CD4-positive, alpha-beta T cell treated with Interleukin-17A for 1 hour (primary cell): ENCODE data around the gene PKDREJ.

Source experiments
- DNase-seq: peaks from one replicate; pipeline ENCODE4 v3.0.0-alpha.2; 2020

Gene PKDREJ

DNA sequence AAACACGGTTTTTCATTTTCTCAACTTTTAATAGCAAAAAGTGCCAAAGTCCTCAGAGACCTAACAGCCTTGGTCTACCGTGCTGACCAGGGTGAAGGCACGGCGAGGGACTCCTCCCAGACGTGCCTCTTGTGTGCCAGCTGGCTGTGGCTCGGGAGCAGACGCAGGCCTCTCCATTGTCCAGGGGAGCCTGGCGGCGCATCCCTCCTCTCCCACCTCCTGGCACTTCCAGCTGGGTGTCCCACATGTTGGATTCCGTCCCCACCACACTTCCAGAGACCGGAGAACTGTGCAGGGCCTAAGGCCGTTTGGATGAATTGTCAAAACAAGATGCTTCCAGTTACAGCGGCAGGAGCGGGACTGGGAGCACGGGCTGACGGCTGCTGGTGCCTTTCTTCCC is 24.6 kb downstream of the PKDREJ start:
- no peak for DNase-seq

DNA sequence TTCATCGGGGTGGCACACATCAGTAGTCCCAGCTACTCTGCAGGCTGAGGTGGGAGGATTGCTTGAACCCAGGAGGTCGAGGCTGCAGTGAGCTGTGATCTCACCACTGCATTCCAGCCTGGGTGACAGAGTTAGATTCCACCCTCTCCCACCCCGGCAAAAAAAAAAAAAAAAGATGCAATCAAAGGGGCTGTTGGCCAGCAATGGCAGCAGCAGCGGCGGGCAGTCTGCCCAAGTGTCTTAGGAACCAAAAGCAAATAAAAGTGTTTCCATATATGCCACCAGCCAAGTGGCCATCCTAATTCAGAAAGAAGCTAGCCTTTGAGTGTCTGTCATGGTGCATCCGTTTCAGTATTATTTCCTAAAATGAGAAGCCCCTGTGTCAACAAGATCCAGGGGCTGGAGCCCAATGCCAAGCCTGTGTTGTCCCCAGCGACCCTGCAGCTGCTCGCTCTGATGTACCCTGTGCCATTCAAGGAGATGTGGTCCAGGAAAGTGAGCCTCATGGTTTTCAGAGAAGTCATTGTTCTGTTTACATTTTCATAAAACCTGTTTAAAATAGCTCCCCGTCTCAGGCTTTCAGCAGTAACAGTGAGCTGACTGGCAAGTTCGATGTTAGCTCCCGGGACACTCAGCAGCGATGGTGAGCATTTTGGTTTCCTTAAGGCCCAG is 25.6 kb downstream of the PKDREJ start:
- DNase-seq: no peak

DNA sequence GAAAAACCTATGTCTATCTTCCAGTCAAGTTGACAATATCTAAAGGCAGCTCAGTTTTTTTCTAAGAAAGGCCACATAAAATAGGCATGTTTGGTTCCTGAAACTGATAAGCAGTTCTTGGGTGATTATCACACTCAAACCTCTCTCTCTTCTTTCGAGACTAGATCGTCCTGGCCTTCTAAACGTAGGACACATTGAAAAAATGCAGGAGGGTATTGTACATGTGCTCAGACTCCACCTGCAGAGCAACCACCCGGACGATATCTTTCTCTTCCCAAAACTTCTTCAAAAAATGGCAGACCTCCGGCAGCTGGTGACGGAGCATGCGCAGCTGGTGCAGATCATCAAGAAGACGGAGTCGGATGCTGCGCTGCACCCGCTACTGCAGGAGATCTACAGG is 28.2 kb downstream of the PKDREJ start:
- no peak for DNase-seq

DNA sequence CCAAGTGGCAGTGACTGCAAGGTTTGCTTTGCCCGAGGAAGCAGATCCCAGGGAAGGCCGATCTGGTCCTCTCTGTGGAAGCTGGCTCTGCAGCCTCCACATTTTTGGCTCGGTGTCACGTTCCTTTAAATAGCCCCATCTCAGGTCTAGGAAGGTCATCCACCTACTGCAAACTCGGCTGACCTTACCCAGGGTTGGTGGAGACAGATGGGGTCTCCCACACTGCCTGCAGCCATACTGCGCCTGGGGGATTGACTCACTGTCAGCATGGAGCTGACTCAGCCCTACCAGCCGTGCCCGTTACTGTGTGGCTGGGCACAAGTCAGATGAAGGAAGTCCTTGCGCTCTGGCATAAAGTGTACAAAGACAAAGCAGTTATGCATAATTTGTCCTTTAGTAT is 29.9 kb downstream of the PKDREJ start:
- no peak for DNase-seq

DNA sequence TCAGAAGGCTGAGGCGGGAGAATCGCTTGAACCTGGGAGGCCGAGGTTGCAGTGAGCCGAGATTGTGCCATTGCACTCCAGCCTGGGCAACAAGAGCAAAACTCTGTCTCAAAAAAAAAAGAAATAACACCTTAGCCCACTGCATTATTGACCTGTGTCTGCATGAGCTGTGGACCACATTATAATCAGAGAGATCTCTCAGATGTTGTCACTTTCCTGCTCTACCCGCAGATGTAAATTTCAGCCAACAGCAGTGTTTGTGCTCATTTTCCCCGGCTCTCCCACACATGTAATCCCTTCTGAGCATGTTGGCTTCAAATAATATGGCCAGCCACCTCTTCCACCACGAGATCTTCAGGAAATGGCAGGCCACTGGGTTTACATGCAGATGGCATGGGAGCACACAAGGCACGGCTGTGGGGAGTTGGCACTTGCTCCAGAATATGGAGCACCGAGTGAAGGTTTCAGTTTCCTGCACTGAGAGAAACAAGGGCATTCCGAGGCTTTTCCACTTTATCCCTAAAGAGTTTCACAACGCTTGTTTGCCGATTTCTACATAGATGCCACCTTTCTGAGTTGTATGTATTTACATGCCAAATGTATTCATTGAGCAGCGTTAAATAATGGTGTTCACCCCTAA is 32.8 kb downstream of the PKDREJ start:
- DNase-seq: no peak

DNA sequence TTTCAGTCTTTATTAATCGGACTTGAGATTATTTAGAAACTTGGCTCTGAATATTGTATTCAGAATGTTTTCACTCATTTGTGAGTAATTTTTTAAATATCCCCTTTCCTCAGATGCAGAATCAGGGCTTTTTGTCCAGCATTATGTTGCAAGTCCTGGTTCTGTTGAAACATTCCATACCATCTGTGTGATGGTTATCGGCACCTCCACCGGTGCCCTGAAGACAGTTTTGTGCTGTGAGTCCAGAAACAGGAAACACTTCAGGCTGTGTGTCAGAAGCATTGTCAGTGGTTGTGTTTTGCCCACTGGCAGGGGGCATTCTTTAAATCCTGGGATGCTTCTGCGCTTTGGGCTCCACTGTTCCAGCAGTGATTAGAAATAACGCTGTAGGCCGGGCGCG is 33.4 kb downstream of the PKDREJ start:
- no peak for DNase-seq

DNA sequence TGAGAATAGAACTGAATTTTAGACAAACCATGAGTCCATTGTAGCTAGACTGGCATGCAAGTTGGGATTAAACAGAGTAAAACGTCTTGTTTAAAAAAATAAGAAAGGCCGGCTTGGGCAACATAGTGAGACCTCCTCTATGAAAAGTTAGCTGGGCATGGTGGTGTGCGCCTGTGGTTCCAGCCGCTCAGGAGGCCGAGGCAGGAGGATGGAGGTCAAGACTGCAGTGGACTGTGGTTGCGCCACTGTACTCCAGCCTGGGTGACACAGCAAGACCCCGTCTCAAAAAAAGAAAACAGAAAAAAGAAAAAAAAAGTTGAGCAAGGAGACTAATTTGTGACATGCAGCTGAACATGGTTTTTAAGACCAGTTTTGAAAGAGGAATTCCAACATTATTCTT is 36.6 kb downstream of the PKDREJ start:
- no peak for DNase-seq

DNA sequence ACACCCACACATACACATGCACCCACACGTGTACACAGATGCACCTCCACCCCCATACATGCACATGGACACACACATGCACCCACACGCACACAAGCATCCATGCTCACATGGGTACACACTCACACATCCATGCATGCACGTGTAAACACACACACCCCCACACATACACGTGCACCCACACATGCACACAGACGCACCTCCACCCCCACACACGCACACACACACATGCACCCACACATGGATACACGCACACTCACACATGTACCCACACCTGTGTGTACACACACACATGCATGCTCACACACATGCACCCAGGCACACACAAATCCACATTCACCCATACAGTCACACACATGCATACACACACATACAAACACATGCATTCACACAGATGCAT is 37.5 kb downstream of the PKDREJ start:
- DNase-seq: no peak

DNA sequence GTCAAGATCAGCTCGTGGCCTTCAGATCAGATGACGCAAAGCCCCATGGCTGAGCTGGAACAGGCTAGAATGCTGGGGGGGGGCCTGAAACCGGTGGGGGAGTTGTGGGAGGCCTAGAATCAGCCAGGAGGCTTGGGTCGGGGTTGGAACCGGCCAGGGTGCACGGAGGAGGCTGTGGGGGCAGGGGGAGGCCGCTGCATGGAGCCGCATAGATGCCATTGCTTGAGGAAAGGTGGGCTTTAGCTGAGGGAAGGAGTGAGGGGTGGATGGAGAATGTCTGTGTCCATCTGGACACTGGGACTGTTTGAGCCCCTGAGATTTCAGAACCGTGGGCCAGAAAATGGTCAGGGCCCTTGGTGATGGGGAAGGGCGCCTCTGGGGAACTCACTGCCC is 38.2 kb downstream of the PKDREJ start:
- no peak for DNase-seq

DNA sequence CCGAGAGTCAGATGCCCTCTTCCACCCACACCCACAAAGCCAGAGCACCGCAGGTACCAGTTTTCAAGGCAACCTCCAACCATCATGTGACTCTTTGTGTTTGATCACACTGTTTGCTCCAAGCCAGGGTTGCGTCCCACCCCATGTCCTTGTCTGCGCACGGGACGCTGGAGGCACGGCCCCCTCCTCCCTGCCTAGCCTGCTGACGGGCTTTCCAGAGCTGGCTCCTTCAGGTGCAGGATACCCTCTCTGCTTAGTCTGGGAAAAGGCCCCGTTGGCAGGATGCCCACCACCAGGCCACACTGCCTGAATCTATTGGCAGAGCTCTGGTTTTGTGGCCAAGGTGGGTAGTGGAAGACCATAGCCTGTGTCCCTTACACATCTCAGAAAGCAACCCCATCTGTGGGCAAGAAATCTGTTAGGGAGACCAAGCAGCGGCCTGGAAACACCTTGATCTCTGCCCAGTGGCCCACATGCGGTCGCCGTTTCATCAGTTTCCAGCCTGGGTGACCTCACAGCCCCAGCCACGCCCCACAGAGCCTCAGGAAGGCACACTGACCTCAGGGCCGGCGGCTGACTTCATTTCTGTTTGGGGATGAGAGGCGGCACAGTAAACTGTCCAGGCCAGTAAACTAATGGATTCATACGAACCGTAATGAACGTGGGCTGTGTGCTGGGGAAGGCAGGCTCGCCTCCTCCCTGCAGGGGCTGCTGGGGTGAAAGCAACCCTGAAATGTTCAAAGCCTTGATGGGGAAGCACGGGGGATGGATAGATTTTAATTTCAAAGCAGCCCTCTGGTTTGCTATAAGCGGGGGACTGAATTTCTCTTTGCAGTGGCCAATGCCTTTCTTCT is 38.9 kb downstream of the PKDREJ start:
- no peak for DNase-seq

DNA sequence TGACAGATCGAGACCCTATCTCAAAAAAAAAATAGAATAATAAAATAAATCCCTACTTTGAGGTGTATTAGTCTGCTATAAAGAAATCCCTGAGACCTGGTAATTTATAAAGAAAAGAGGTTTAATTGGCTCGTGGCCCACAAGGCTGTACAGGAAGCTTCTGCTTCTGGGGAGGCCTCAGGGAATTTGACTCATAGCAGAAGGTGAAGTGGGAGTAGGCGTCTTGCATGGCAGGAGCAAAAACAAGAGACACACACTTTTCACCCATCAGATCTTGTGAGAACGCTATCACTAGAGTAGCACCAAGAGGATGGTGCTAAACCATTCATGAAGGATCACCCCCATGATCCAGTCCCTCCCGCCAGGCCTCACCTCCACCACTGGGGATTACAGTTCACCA is 42.2 kb downstream of the PKDREJ start:
- DNase-seq: no peak

DNA sequence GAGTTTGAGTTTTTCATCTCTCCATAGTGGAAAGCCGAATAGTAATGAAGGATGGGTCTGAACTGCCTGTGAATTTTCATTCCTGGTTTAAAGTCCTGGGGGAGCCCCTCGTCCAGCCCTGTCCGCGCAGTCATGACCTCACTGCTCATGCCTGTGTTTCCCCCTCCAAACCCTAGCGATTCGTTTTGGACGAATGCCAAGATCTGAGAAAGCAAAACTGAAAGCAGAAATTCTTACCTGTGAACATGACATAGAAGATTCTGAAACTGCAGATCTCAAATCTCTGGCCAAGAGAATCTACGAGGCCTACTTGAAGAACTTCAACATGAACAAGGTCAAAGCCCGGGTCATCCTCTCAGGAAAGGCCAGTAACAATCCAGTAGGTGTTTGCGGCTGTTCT is 43.5 kb downstream of the PKDREJ start:
- DNase-seq: peak; percentile 33

DNA sequence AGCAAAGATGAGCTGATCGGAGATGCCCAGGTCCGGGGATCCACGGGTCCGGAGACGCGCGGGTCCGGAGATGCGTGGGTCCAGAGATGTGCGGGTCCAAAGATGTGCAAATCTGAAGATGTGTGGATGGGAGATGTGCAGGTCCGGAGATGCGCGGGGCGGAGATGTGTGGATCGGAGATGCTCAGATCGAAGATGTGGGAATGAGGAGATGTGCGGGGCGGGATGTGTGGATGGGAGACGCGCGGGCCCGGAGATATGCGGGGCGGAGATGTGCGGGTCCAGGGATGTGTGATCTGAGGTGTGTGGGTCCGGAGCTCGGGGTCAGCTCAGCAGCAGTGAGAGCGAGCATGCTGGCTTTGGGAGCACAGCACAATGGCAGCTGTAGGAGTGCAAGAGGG is 48.5 kb downstream of the PKDREJ start:
- DNase-seq: no peak

DNA sequence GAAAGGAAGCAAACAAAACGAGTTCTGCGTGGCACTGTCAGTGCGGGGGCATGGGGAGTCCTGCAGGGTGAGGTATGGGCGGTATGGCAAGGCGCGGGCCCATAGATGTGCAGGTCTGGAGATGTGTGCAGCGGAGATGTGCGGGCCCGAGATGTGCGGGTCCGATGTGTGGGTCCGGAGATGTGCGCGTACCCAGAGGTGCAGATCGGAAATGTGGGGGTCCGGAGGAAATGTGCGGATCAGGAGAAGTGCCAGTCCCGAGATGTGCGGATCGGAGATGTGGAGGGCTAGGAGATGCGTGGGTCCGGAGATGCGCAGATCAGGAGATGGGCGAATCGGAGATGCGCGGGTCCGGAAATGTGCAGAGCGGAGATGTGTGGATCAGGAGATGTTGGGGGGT is 49.0 kb downstream of the PKDREJ start:
- no peak for DNase-seq

DNA sequence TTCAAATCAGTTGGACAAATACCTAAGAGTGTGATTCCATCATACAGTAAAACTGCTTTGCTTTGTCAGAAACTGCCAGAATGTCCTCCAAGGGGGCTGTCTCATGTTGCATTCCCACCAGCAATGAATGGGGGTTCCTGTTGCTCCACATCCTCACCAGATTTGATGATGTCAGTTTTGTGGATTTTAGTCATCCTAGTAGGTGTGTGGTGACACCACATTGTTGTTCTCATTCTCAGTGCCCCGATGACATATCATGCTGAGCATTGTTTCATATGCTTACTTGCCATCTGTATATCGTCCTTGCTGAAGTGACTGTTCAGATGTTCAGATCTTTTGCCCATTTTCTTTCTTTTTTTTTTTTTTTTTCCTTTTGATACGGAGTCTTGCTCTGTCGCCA is 50.1 kb downstream of the PKDREJ start:
- no peak for DNase-seq

DNA sequence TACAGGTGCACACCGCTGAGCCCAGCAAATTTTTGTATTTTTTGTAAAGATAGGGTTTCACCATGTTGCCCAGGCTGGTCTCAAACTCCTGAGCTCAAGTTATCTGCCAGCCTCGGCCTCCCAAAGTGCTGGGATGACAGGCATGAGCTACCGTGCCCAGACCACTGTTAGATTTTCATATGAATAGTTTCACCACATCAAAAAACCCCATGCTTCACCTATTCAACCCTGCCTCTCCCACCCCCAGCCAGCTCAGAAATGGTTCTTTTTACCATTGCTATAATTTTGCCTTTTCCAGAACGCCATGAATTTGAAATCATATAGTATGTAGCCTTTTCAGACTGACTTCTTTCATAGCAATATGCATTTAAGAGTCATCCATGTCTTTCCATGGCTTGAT is 50.9 kb downstream of the PKDREJ start:
- no peak for DNase-seq

DNA sequence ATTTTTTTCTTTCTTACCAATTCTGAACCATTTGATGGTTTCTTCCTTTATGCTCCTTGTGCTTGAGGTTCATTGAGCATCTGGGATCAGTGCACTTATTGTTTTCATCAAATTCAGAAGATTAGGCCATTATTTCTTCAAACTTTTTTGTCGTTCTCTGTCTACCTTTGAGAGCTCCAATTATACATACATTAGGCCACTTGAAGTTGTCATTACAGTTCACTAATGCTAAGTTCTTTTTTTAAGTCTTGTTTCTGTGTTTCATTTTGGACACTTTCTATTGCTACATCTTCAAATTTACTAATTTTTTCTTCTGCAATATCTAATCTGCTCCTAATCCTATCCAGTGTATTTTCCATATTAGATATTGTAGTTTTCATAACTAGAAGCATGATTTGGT is 53.9 kb downstream of the PKDREJ start:
- DNase-seq: no peak
